ENCODE measurements around the gene CTBP2.

- no peak for TF ChIP-seq CTCF (IDR thresholded peaks at IDR 0.05)
- no peak for TF ChIP-seq POLR2A (IDR thresholded peaks at IDR 0.05)
Observed at GRCh38 chr10:125017547-125018298, 142.6 kb downstream of the CTBP2 start.
